GM13976 (cell line): ENCODE data around the gene ACP3.
"Not testable (repeated sequence)": the region's sequence is repeated elsewhere in the genome, so short reads cannot be mapped to it uniquely, and the experiment has no call there.

Experiments used
- DNase-seq: peaks from one replicate; pipeline ENCODE4 v3.0.0; 2012; ENCODE audit warnings: low spot score
- in situ Hi-C: fragments of 300-500 bp; cut with MboI; formaldehyde crosslinking; loops from one replicate; pipeline ENCODE4 v1.12.0; 2022; ENCODE audit warnings: low sequenced_read_pairs, mixed read lengths, inconsistent platforms; ENCODE audit not compliant: unreplicated experiment
- TF ChIP-seq, protein P1 (sequence below): IDR thresholded peaks from 2 replicates; pipeline ENCODE4 v1.5.1; 2012; ENCODE audit warnings: borderline replicate concordance, mild to moderate bottlenecking; ENCODE audit not compliant: insufficient read depth; ENCODE audit errors: extremely low read depth, missing control alignments, control extremely low read depth

The ACP3 gene

DNA sequence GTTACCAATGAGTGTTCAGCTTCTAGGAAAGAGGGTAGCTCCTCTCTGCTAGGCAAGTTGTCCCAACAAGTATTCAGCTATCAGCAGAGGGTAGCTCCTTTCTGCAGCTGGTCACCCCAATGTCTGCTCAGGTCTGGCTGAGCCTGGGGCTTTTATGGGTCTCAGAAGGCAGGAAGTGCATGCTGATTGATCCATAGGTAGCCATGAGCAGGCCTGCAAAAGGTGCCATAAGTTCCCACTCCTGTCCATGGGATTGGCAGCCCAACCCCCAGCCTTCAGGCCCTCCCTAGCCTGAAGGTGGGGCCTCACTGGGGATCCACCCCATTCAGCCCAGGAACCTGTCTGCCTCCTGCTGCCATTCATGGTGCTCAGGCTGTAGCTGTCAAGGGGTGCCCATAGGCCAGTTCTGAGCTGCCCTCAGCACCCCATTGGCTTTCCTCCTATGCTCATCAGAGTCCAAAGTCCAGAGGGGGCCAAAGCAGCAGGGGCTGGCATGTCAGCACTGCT lies 65.5 kb downstream of the ACP3 start:
- in situ Hi-C loops, result no loop called here
- DNase-seq, result no peak
- TF ChIP-seq, protein P1, sequence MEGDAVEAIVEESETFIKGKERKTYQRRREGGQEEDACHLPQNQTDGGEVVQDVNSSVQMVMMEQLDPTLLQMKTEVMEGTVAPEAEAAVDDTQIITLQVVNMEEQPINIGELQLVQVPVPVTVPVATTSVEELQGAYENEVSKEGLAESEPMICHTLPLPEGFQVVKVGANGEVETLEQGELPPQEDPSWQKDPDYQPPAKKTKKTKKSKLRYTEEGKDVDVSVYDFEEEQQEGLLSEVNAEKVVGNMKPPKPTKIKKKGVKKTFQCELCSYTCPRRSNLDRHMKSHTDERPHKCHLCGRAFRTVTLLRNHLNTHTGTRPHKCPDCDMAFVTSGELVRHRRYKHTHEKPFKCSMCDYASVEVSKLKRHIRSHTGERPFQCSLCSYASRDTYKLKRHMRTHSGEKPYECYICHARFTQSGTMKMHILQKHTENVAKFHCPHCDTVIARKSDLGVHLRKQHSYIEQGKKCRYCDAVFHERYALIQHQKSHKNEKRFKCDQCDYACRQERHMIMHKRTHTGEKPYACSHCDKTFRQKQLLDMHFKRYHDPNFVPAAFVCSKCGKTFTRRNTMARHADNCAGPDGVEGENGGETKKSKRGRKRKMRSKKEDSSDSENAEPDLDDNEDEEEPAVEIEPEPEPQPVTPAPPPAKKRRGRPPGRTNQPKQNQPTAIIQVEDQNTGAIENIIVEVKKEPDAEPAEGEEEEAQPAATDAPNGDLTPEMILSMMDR, result no peak

DNA sequence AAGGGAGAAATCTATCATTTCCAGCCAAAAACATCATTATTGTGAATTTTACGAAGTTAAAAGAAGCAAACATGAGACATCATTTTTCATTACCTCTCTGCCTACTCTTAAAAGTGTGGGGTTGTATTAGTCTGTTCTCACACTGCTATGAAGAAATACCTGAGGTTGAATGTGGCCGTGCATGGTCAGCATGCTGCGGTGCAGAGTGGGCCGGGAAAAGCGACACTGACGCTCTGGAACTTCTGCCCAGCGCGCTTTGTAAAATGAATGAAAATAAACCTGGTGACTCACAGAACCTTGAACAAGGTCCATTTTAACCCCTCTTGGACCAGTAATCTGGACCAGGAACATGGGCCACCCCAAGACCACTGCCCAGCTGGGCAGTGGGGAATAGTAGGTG lies 69.1 kb downstream of the ACP3 start:
- in situ Hi-C loops, result no loop called here
- TF ChIP-seq, protein P1, result no peak
- no peak for DNase-seq

DNA sequence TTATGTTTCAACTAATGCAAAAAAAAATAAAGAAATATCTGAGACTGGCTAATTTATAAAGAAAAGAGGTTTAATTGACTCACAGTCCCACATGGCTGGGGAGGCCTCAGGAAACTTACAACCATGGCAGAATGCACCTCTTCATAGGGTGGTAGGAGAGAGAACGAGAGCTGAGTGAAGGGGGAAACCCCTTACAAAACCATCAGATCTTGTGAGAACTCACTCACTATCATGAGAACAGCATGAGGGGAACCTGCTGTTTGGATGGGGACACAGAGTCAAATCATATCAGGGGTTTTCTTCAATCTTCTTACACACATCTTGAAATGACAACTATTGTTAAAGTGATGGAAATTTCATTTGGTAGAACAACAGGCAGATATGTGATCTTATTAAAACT lies 75.5 kb downstream of the ACP3 start:
- DNase-seq, in situ Hi-C loops: not testable (repeated sequence)

DNA sequence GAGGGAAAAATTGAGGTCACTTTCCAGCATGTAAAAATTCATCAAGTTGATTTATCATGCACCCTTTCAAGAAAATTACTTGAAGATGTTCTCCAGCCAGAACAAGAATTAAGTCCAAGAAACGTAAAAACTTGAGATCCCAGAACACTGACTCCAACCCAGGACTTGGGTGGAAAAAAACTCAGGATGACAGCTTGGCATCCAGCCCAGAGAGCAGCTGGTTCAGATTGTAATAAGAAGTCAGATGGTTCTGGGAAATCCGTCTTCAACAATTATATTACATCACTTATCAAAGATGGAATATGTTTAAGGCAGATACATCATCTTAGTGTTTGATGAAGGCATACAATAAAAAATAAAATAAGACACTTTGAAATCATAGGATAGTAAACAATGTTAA lies 77.1 kb downstream of the ACP3 start:
- DNase-seq, result no peak
- in situ Hi-C loops, result no loop called here
- TF ChIP-seq, protein P1, result no peak

DNA sequence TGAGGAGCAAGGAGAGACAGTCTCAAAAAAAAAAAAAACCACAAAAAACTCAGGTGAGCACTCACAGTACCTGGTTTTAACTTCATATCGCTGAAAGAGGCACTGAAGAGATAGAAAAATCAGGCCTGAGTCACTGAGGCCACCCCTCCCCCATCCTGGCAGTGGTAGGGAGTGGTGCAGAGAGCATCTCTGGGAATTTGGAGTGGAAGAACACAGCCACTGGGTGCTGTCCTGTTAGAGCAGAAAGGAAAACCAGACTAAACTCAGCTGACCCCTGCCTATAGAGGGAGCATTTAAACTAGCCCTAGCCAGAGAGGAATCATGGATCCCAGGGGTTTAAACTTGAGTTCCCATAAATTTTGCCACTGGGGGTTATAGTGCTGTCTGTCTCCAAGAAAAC lies 77.9 kb downstream of the ACP3 start:
- in situ Hi-C loops, result no loop called here
- TF ChIP-seq, protein P1, result no peak
- DNase-seq, result no peak

DNA sequence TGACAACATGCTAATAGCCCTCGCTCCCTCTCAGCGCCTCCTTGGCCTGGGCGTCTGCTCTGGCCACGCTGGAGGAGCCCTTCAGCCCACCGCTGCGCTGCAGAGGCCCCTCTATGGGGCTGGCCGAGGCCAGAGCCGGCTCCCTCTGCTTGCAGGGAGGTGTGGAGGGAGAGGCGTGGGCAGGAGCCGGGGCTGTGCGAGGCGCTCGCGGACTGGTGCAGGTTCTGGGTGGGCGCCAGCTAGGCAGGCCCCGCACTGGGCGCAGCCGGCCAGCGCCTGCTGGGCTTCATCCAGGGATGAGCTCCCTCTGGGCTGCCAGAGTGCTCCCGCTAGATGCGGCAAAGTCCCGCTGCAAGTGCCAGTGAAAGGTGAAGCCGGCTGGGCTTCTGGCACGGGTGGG lies 79.0 kb downstream of the ACP3 start:
- TF ChIP-seq, protein P1, result no peak

DNA sequence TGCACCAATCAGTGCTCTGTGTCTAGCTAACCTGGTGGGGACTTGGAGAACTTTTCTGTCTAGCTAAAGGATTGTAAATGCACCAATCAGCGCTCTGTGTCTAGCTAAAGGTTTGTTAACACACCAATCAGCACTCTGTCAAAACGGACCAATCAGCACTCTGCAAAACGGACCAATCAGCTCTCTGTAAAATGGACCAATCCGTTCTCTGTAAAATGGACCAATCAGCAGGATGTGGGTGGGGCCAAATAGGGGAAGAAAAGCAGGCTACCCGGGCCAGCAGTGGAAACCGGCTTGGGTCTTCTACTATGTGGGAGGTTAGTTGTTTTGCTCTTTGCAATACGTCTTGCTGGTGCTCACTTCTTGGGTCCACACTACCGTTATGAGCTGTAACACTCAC lies 79.6 kb downstream of the ACP3 start:
- in situ Hi-C loops, DNase-seq: not testable (repeated sequence)

More for the DNA sequence above, 79.0 kb downstream of the ACP3 start:
- no peak for DNase-seq
- in situ Hi-C loops, result no loop called here

DNA sequence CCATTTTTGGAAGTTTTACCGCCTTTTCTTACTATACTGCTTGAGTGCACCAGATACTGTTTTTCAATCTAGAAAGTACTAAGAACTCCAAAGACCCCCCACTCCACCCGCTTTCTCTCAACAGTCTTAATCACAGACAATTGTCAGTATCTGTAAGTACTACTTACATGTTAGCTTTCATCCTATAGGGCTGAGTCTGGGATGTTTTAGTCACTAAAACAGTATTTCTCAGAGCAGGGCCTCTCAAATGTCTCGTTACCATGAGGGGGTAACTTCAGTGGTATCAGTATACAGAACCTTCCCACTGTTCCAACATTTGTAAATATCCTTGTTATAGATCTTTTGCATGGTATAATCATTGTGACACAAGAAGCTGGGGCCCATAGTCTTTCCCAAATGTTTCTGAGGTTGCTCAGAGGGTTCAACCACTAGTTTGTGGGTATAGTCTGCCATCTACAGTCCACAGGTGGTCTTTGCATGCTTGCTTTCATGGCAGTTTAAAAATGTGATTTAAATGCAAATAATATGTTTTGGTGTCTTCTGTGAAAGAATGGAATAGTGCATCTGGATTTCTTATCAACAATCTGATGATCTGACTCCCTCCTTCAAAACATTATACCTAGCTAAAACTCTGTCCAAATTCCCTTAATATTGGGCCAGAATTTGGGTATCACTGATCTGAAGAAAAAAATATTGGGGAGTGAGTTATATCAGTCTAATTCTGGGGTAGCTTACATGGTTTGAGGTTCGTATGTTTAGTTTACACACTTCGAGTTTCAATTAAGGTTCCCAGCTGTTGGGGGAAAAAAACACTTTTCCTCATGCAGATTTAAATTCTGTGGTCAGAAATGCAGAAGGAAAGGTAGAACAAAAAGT lies 82.1 kb downstream of the ACP3 start:
- TF ChIP-seq, protein P1, result peak; percentile 78
- in situ Hi-C loops, result no loop called here
- peak; percentile 63 for DNase-seq
